DOHH2 (cell line): ENCODE data around the gene BORCS8.

ENCODE experiments used
- EZH2phosphoT487 ChIP-seq: fragments of 200-600 bp; sonication (generic); IDR thresholded peaks from 2 replicates; pipeline ENCODE4 v1.6.1; 2017; ENCODE audit warnings: borderline replicate concordance, mild to moderate bottlenecking, antibody characterized with exemption, low read length, moderate library complexity, mixed read lengths
- TF ChIP-seq, protein P1 (sequence below): fragments of 200-600 bp; sonication (generic); IDR thresholded peaks from one replicate; pipeline ENCODE4 v1.5.1; 2014; ENCODE audit warnings: antibody characterized with exemption, mild to moderate bottlenecking, low read depth, low read length; ENCODE audit not compliant: poor library complexity, severe bottlenecking

DNA sequence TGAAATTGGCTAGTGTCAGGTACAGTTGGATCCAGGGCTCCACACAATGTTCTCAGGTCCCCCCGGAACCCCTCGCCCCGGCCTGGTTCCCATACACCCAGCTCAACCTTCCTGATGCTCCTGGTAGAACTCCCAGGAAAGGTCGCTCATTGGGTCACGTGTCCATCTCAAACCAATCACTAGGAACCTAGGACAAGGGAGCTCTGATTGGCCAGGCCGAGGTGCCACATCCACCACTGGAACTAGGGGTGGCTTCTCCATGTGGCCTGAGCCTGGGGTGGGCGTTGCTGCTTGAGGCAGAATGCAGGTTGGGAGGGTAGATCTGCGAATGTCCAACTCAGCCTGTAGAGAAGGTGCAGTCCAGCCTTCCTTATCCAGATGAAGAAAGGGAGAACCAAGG lies 15.0 kb downstream of the BORCS8 start:
- TF ChIP-seq, protein P1, sequence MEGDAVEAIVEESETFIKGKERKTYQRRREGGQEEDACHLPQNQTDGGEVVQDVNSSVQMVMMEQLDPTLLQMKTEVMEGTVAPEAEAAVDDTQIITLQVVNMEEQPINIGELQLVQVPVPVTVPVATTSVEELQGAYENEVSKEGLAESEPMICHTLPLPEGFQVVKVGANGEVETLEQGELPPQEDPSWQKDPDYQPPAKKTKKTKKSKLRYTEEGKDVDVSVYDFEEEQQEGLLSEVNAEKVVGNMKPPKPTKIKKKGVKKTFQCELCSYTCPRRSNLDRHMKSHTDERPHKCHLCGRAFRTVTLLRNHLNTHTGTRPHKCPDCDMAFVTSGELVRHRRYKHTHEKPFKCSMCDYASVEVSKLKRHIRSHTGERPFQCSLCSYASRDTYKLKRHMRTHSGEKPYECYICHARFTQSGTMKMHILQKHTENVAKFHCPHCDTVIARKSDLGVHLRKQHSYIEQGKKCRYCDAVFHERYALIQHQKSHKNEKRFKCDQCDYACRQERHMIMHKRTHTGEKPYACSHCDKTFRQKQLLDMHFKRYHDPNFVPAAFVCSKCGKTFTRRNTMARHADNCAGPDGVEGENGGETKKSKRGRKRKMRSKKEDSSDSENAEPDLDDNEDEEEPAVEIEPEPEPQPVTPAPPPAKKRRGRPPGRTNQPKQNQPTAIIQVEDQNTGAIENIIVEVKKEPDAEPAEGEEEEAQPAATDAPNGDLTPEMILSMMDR = no peak
- no peak for TF ChIP-seq EZH2phosphoT487
